Panc1 (cell line): ENCODE results near the gene GRK3. TPM values are rescaled to one million over a fixed set of nuclear protein-coding genes. Genes with fewer than 3 reads are reported as not detected.

Experiments
- ATAC-seq: fragments of 200-7000 bp; cut with Tn5 transposase; 2 replicates; pipeline ENCODE4 v1.9.1; 2020; ENCODE audit warnings: mild to moderate bottlenecking, moderate library complexity
- BruUV-seq: library from RNA; stranded (reverse); fragments of 400-500 nt; replicated peaks from 2 replicates; lab custom pipeline; 2021; lab: Mats Ljungman, UMichigan
- CTCF ChIA-PET: fragments of 300-600 bp; sonication (Branson Sonifier 250); formaldehyde crosslinking; loops from one replicate; lab custom pipeline; 2022; ENCODE audit warnings: antibody characterized with exemption; lab: Charles Lee
- POLR2A ChIA-PET: fragments of 300-600 bp; sonication (Branson Sonifier 250); formaldehyde crosslinking; loops from one replicate; lab custom pipeline; 2022; ENCODE audit warnings: antibody characterized with exemption; lab: Charles Lee
- DNase-seq: peaks from one replicate; pipeline ENCODE4 v3.0.0-alpha.2; 2010; ENCODE audit warnings: low read depth, low spot score
- H3K27ac ChIP-seq: 2 replicates; pipeline ENCODE4 v1.5.1; 2011; ENCODE audit warnings: mild to moderate bottlenecking, low read length, inconsistent platforms
- H3K27me3 ChIP-seq: fragments of 200-500 bp; sonication (Bioruptor generic); 2 replicates; pipeline ENCODE4 v1.6.0; 2014; ENCODE audit warnings: low read length, inconsistent platforms; ENCODE audit not compliant: control insufficient read depth, insufficient read depth
- H3K36me3 ChIP-seq: fragments of 200-500 bp; sonication (Bioruptor generic); 2 replicates; pipeline ENCODE4 v1.5.1; 2014; ENCODE audit warnings: inconsistent platforms, mild to moderate bottlenecking, low read length, moderate library complexity; ENCODE audit not compliant: control insufficient read depth, insufficient read depth
- H3K4me1 ChIP-seq: 2 replicates; pipeline ENCODE4 v1.5.1; 2011; ENCODE audit warnings: inconsistent platforms, mild to moderate bottlenecking, low read length, moderate library complexity; ENCODE audit not compliant: control insufficient read depth, insufficient read depth
- H3K4me3 ChIP-seq, 2 experiments: 2 replicates each; pipeline ENCODE4 v1.5.1; 2011 to 2012; ENCODE audit warnings: low read depth in 2 of 2, low read length in 2 of 2, mild to moderate bottlenecking in 2 of 2, inconsistent platforms in 1 of 2, moderate library complexity in 1 of 2
- H3K9me3 ChIP-seq: fragments of 200-500 bp; sonication (Bioruptor generic); 2 replicates; pipeline ENCODE4 v1.5.1; 2014; ENCODE audit warnings: low read depth, mild to moderate bottlenecking, inconsistent platforms, low read length, moderate library complexity; ENCODE audit not compliant: control insufficient read depth, insufficient read depth
- POLR2AphosphoS5 ChIP-seq: IDR thresholded peaks from 2 replicates; pipeline ENCODE4 v1.6.1; 2012; ENCODE audit warnings: mild to moderate bottlenecking, low read depth, low read length, moderate library complexity
- SIN3A ChIP-seq: IDR thresholded peaks from 2 replicates; pipeline ENCODE4 v1.6.1; 2012; ENCODE audit warnings: low read depth, mild to moderate bottlenecking, low read length, moderate library complexity, borderline replicate concordance; ENCODE audit not compliant: insufficient read depth
- TCF7L2 ChIP-seq: IDR thresholded peaks from 2 replicates; pipeline ENCODE4 v1.6.1; 2011; ENCODE audit warnings: mild to moderate bottlenecking, low read depth, low read length, inconsistent platforms
- in situ Hi-C: cut with HindIII; loops from 2 replicates; pipeline ENCODE4 v1.10.0; 2016; ENCODE audit warnings: low sequenced_read_pairs, low pct_unique_long_range_greater_than_20kb
- intact Hi-C: fragments of 100-400 bp; cut with micrococcal nuclease; formaldehyde crosslinking; loops from one replicate; pipeline ENCODE4 v1.10.0; 2022; ENCODE audit not compliant: unreplicated experiment
- total RNA-seq: library from RNA; stranded (reverse); gene quantifications from one replicate; pipeline ENCODE4 v1.2.1, GENCODE V29; 2021; ENCODE audit not compliant: unreplicated experiment
- TF ChIP-seq, protein P1 (sequence below), 2 experiments: IDR thresholded peaks; 2 replicates each; pipeline ENCODE4 v1.6.1; 2011 to 2012; ENCODE audit warnings: low read depth in 2 of 2, control low read depth in 1 of 2, low read length in 1 of 2, mild to moderate bottlenecking in 1 of 2, moderate library complexity in 1 of 2; ENCODE audit not compliant: insufficient read depth in 1 of 2
- TF ChIP-seq, protein P2 (sequence below): fragments of 450-650 bp; IDR thresholded peaks from 2 replicates; pipeline ENCODE4 v1.5.1; 2017; ENCODE audit warnings: mild to moderate bottlenecking

GRK3 gene
- total RNA-seq, 1 experiment from 2014 or later: 12.0 TPM

- ATAC-seq: no peak
- POLR2A ChIA-PET: no interaction called here
- TF ChIP-seq, protein P1, sequence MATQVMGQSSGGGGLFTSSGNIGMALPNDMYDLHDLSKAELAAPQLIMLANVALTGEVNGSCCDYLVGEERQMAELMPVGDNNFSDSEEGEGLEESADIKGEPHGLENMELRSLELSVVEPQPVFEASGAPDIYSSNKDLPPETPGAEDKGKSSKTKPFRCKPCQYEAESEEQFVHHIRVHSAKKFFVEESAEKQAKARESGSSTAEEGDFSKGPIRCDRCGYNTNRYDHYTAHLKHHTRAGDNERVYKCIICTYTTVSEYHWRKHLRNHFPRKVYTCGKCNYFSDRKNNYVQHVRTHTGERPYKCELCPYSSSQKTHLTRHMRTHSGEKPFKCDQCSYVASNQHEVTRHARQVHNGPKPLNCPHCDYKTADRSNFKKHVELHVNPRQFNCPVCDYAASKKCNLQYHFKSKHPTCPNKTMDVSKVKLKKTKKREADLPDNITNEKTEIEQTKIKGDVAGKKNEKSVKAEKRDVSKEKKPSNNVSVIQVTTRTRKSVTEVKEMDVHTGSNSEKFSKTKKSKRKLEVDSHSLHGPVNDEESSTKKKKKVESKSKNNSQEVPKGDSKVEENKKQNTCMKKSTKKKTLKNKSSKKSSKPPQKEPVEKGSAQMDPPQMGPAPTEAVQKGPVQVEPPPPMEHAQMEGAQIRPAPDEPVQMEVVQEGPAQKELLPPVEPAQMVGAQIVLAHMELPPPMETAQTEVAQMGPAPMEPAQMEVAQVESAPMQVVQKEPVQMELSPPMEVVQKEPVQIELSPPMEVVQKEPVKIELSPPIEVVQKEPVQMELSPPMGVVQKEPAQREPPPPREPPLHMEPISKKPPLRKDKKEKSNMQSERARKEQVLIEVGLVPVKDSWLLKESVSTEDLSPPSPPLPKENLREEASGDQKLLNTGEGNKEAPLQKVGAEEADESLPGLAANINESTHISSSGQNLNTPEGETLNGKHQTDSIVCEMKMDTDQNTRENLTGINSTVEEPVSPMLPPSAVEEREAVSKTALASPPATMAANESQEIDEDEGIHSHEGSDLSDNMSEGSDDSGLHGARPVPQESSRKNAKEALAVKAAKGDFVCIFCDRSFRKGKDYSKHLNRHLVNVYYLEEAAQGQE (IDR thresholded peaks at IDR 0.05; ENCODE audit: insufficient read depth in 1 of 2, low read depth in 2 of 2, low read length in 1 of 2): no peak
- TF ChIP-seq TCF7L2 (no peak), SIN3A (no peak), POLR2AphosphoS5 (no peak)
- TF ChIP-seq, protein P2, sequence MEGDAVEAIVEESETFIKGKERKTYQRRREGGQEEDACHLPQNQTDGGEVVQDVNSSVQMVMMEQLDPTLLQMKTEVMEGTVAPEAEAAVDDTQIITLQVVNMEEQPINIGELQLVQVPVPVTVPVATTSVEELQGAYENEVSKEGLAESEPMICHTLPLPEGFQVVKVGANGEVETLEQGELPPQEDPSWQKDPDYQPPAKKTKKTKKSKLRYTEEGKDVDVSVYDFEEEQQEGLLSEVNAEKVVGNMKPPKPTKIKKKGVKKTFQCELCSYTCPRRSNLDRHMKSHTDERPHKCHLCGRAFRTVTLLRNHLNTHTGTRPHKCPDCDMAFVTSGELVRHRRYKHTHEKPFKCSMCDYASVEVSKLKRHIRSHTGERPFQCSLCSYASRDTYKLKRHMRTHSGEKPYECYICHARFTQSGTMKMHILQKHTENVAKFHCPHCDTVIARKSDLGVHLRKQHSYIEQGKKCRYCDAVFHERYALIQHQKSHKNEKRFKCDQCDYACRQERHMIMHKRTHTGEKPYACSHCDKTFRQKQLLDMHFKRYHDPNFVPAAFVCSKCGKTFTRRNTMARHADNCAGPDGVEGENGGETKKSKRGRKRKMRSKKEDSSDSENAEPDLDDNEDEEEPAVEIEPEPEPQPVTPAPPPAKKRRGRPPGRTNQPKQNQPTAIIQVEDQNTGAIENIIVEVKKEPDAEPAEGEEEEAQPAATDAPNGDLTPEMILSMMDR: no peak
Measured at GRCh38 chr22:25672289-25673084, 108.0 kb downstream of the GRK3 start.

DNA sequence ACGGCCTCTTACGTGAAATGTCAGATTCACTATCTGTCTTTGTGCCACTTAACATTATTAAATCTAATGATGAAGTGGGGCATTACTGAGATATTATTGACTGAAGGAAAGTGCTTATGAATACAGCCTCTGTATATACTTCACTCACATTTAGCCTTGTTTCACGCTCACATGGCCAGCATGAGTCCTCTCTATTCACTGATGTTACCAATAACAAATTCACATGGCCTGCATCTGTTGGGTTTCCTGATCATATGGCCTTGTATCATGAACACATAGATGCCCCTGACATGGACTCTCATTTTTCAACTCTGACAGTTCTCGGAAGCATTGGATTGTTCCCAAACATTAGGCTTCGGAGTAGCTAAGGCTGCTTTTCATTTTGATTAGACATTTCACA, 109.2 kb downstream of the GRK3 start:
- no TSS peak for BruUV-seq
- no peaks in the 10 kb centered on the region for H3K36me3 ChIP-seq
- in situ Hi-C loops (no loop called here), intact Hi-C loops (no loop called here)
- no peaks in the 10 kb centered on the region for H3K4me1 ChIP-seq
- H3K27me3 ChIP-seq: no peaks in the 10 kb centered on the region
- ChIA-PET POLR2A (no interaction called here), CTCF (no interaction called here)
- DNase-seq: no peak
- H3K27ac ChIP-seq: no peak overlapping the region
- no peak overlapping the region for H3K4me3 ChIP-seq
- H3K9me3 ChIP-seq: no peaks in the 10 kb centered on the region
- TF ChIP-seq SIN3A (no peak), POLR2AphosphoS5 (no peak), TCF7L2 (no peak)
- TF ChIP-seq, protein P2: no peak
- TF ChIP-seq, protein P1 (IDR thresholded peaks at IDR 0.05; ENCODE audit: insufficient read depth in 1 of 2, low read depth in 2 of 2, low read length in 1 of 2): no peak
- no peak for ATAC-seq

More at GRCh38 chr22:25672289-25673084, 108.0 kb downstream of the GRK3 start:
- intact Hi-C loops: no loop called here
- CTCF ChIA-PET: no interaction called here
- Histone ChIP-seq H3K36me3 (no peaks in the 10 kb centered on the region), H3K27me3 (no peaks in the 10 kb centered on the region), H3K27ac (no peak overlapping the region), H3K4me1 (no peaks in the 10 kb centered on the region), H3K9me3 (no peaks in the 10 kb centered on the region), H3K4me3 (no peak overlapping the region)
- in situ Hi-C loops: no loop called here
- no TSS peak for BruUV-seq
- no peak for DNase-seq
